ENCODE data around the gene SGCB. TPM values are rescaled to one million over a fixed set of nuclear protein-coding genes. Genes with fewer than 3 reads are reported as not detected.

The SGCB gene
- total RNA-seq, 3 donors from 2014 or later = 23.8 to 80.1 (median 24.2) TPM

GRCh38 chr4:52014903-52015302 lies 23.2 kb downstream of the SGCB start:
- Histone ChIP-seq H3K4me1 (ENCODE audit: low read depth) (peaks cover 20% of the 10 kb centered on the region), H3K9me3 (no peaks in the 10 kb centered on the region), H3K4me3 (no peak overlapping the region), H3K36me3 (ENCODE audit: low read depth) (no peaks in the 10 kb centered on the region)
- no peak for ATAC-seq
- TF ChIP-seq, protein P1, sequence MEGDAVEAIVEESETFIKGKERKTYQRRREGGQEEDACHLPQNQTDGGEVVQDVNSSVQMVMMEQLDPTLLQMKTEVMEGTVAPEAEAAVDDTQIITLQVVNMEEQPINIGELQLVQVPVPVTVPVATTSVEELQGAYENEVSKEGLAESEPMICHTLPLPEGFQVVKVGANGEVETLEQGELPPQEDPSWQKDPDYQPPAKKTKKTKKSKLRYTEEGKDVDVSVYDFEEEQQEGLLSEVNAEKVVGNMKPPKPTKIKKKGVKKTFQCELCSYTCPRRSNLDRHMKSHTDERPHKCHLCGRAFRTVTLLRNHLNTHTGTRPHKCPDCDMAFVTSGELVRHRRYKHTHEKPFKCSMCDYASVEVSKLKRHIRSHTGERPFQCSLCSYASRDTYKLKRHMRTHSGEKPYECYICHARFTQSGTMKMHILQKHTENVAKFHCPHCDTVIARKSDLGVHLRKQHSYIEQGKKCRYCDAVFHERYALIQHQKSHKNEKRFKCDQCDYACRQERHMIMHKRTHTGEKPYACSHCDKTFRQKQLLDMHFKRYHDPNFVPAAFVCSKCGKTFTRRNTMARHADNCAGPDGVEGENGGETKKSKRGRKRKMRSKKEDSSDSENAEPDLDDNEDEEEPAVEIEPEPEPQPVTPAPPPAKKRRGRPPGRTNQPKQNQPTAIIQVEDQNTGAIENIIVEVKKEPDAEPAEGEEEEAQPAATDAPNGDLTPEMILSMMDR (IDR thresholded peaks at IDR 0.05) = no peak
- no peak for DNase-seq
- intact Hi-C loops (cut with DNase I, micrococcal nuclease) = loop anchor here in 1 of 2 donors (5.0 kb wide), 1 partner anchor 108 kb away; no protein-coding TSS in a partner anchor

GRCh38 chr4:52012651-52013050 lies 25.4 kb downstream of the SGCB start:
- Histone ChIP-seq H3K9me3 (no peaks in the 10 kb centered on the region), H3K36me3 (ENCODE audit: low read depth) (no peaks in the 10 kb centered on the region), H3K4me3 (no peak overlapping the region), H3K4me1 (ENCODE audit: low read depth) (peaks cover 14% of the 10 kb centered on the region)
- TF ChIP-seq, protein P1 (IDR thresholded peaks at IDR 0.05) = no peak
- DNase-seq = no peak
- ATAC-seq = peak; percentile 42
- intact Hi-C loops (cut with DNase I, micrococcal nuclease) = no loop called here

- intact Hi-C loops (cut with DNase I, micrococcal nuclease) = no loop called here
- TF ChIP-seq, protein P1 (IDR thresholded peaks at IDR 0.05) = no peak
Measured at GRCh38 chr4:52010986-52011385, 27.1 kb downstream of the SGCB start.

DNA sequence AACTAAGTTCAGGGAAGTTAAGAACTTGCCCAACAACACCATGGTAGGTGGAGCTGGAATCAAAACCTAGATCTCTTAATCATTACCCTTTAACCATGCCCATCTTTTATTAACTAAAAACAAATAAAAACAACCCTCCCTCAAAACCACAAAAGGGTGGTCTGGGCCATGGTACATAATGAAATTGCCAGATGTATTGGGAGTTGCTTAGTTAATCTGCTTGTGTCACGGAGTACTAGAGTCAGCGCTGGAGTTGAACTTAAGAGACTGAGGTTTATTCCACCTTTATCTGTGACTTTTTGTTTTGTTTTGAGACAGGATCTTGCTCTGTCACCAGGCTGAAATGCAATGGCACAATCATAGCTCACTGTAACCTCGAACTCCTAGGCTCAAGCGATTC lies 31.2 kb downstream of the SGCB start:
- ATAC-seq (no peak), DNase-seq (no peak)
- Histone ChIP-seq H3K4me1 (ENCODE audit: low read depth) (peaks cover 5% of the 10 kb centered on the region), H3K9me3 (no peaks in the 10 kb centered on the region), H3K36me3 (ENCODE audit: low read depth) (no peaks in the 10 kb centered on the region), H3K4me3 (no peak overlapping the region)
- TF ChIP-seq, protein P1 (IDR thresholded peaks at IDR 0.05) = no peak
- intact Hi-C loops (cut with DNase I, micrococcal nuclease) = no loop called here

More at GRCh38 chr4:52010986-52011385, 27.1 kb downstream of the SGCB start:
- Histone ChIP-seq H3K36me3 (ENCODE audit: low read depth) (no peaks in the 10 kb centered on the region), H3K4me3 (no peak overlapping the region), H3K4me1 (ENCODE audit: low read depth) (peaks cover 14% of the 10 kb centered on the region), H3K9me3 (no peaks in the 10 kb centered on the region)
- DNase-seq (no peak), ATAC-seq (peak; percentile 74)

DNA sequence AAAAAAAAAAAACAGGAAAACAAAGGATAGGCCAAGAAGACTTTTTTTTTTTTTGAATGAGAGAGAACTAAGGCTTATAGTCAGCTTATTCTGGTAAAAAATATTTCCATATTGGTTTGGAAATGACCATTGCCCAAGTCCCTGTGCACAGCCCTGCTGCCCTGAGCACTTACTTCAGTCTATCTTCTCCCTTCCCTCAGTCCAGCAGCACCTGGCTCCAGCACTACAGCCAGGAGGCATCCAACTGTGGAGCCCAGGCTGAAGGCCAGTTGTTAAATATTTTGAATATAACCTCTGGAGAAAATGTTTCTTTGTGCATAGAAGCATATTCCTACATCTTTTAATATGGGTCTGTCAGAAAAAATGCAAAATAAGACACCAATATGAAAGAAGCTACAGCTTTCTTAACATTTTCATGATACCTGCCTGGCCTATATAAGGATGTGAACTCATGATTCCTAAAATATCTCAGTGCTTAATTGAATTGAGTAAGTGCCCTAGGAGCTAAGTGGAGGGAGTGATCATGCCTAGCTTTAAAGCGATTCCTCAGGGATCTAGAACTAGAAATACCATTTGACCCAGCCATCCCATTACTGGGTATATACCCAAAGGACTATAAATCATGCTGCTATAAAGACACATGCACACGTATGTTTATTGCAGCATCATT lies 32.4 kb downstream of the SGCB start:
- Histone ChIP-seq H3K4me3 (no peak overlapping the region), H3K9me3 (no peaks in the 10 kb centered on the region), H3K4me1 (ENCODE audit: low read depth) (no peaks in the 10 kb centered on the region), H3K36me3 (ENCODE audit: low read depth) (no peaks in the 10 kb centered on the region)
- TF ChIP-seq, protein P1 (IDR thresholded peaks at IDR 0.05) = no peak
- intact Hi-C loops (cut with DNase I, micrococcal nuclease) = no loop called here
- no peak for DNase-seq
- no peak for ATAC-seq

All from mucosa of descending colon (tissue), 3 donors.